Activated T-helper 2 cell treated with anti-CD3 and anti-CD28 coated beads, Interferon-gamma antibody, Interleukin-2, Interleukin-4, amounts not matched to agents 10 μg/mL and 5 μg/mL and 100 μg/mL, durations not matched to agents 14 hours and 24 hours and 36 hours (primary cell): ENCODE results near the gene ASXL3. TPM values are rescaled to one million over a fixed set of nuclear protein-coding genes. Genes with fewer than 3 reads are reported as not detected.
A peak's percentile ranks its signal among the peaks of the same experiment; 100 is the strongest.

Experiments used
- DNase-seq: peaks from one replicate; pipeline ENCODE4 v3.0.0; 2021; ENCODE audit warnings: low spot score
- H3K27ac Mint-ChIP-seq: one replicate; pipeline ENCODE4 v1.8.0; 2021; ENCODE audit warnings: mixed read lengths
- H3K27me3 Mint-ChIP-seq: one replicate; pipeline ENCODE4 v1.8.0; 2021; ENCODE audit warnings: low read depth, mixed read lengths
- H3K36me3 Mint-ChIP-seq: one replicate; pipeline ENCODE4 v1.8.0; 2021; ENCODE audit warnings: low read depth, mixed read lengths
- H3K4me1 Mint-ChIP-seq: one replicate; pipeline ENCODE4 v1.8.0; 2021; ENCODE audit warnings: low read depth, mixed read lengths
- H3K4me3 Mint-ChIP-seq: one replicate; pipeline ENCODE4 v1.8.0; 2021; ENCODE audit warnings: low read depth, mild to moderate bottlenecking, moderate library complexity, mixed read lengths
- H3K9me3 Mint-ChIP-seq: one replicate; pipeline ENCODE4 v1.8.0; 2021; ENCODE audit warnings: mixed read lengths
- intact Hi-C: fragments of 100-400 bp; cut with micrococcal nuclease; formaldehyde crosslinking; loops from one replicate; pipeline ENCODE4 v1.15.1; 2023
- total RNA-seq: library from RNA; stranded (reverse); gene quantifications from 2 replicates; pipeline ENCODE4 v1.2.3, GENCODE V29; 2022

ASXL3 gene
- total RNA-seq, 1 donor from 2014 or later, result not detected

DNA sequence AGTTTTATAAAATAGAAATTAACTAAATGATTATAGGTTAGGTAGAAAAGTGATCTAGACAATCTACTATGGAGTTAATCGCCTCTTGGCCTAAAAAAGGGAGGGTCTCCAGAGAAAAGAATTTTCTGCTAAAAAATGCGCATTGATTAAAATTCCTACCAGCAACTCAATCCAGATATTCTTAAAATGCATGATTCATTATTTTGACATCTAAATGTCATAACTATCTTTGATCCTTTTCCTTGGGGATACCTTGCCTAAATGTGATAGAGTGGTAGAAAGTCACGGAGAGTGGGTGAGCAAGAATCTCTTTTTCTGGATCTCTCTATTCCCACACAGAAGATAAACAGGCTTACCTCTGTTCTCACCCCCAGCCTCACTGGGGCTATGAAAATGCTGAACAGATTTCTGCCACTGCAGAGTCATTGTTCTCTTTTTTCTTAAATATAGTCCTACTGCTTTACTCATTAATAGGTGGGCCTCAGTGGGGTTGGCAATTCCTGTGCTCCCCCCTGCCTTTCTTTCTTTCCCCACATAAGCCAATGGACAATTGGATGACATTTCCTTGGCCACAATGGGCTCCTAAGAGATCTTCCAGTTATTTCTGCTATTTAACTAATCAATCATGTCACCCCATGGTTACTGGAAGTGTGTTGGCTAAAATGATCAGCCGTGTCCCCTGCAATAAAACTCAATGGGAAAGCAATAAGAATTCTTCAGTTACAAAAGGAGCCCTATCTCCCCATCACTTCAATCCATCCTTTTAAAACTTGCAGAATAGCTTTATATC is 5.8 kb upstream of the ASXL3 start:
- Mint-ChIP-seq H3K27me3 (peaks cover 4% of the 10 kb centered on the region), H3K4me1 (no peaks in the 10 kb centered on the region), H3K4me3 (no peak overlapping the region), H3K27ac (no peak overlapping the region), H3K9me3 (peaks cover 9% of the 10 kb centered on the region), H3K36me3 (no peaks in the 10 kb centered on the region)
- intact Hi-C loops, result loop anchor here (10.0 kb wide), 1 partner anchor 797 kb away; the partner anchor contains the start of gene KLHL14
- no peak for DNase-seq

DNA sequence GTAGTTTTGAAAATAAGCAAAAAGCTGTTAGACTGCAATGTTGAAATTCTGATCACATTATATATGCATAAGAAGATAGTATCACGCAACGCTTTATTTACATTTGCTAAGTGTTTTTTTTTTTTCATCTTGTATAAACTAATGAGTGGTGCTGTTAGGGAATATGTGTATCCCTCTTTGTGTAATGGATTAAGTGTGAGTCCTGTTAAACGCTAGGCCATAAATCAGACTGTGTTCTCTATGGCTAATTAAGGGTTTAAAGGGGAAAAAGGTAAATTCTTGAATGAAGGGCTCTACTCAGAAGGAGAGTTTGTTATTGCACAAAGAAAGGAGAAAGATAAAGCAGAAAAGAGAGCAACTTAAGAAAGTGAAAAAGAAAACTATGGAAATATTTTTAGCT is 4.8 kb upstream of the ASXL3 start:
- Mint-ChIP-seq H3K36me3 (no peaks in the 10 kb centered on the region), H3K4me1 (peaks cover 2% of the 10 kb centered on the region), H3K4me3 (no peak overlapping the region), H3K9me3 (peaks cover 3% of the 10 kb centered on the region), H3K27ac (no peak overlapping the region), H3K27me3 (peaks cover 10% of the 10 kb centered on the region)
- intact Hi-C loops, result loop anchor here (10.0 kb wide), 1 partner anchor 798 kb away; the partner anchor contains the start of gene KLHL14
- no peak for DNase-seq

DNA sequence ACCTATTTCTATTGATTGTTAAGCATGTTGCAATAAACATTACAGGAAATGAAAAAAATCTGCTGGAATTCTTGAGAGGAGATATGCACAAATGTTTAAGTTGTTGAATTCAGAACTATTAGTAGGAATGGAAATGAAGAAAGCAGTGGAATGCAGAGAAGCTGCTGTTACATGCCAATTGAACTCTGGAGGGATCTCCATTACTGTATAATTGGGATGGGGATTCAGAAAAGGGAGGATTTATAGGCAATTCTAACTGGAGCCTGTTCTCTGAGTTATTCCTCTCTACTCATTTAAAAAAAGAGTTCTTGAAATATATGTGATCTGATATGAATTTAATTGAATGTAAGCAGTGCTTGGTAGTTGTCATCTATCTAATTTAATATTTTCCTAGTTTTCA is 2.6 kb upstream of the ASXL3 start:
- Mint-ChIP-seq H3K27ac (no peak overlapping the region), H3K36me3 (no peaks in the 10 kb centered on the region), H3K4me3 (no peak overlapping the region), H3K9me3 (no peaks in the 10 kb centered on the region), H3K4me1 (peaks cover 2% of the 10 kb centered on the region), H3K27me3 (peaks cover 12% of the 10 kb centered on the region)
- DNase-seq, result no peak
- intact Hi-C loops, result loop anchor here (10.0 kb wide), 1 partner anchor 801 kb away; the partner anchor contains the start of gene KLHL14

DNA sequence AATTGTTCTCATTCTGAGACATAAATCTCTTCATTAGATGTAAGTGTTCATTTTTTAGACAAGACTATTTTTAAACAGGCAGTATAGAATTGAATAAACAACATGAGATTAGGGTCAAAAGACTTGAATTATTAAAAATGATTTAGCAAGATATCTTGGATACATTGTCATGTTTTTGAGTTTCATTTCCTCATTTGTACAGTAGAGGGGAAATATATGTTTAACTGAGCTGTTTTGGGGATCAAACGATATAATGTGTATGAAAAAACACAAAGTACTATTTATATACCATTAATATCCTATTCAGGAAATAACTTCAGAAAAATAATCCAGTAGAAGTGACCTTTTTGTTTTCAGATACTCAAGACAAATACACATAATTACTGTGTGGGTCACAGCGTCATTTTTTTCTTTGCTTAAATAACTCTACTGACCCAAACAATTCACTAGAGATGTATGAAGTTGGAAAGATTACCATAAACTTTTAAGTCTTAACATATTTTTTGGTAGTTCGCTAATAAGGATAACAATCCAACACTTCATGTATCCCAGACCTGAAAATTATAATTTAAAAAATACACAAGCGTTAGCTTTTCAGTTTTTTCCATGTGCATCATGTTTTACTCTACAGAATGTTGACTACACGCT is 896 bp upstream of the ASXL3 start:
- Mint-ChIP-seq H3K9me3 (no peaks in the 10 kb centered on the region), H3K36me3 (no peaks in the 10 kb centered on the region), H3K27me3 (peaks cover 14% of the 10 kb centered on the region), H3K4me1 (peaks cover 2% of the 10 kb centered on the region), H3K27ac (no peak overlapping the region), H3K4me3 (peak overlapping the region; percentile 68)
- intact Hi-C loops, result loop anchor here (10.0 kb wide), 1 partner anchor 802 kb away; the partner anchor contains the start of gene KLHL14
- DNase-seq, result no peak

DNA sequence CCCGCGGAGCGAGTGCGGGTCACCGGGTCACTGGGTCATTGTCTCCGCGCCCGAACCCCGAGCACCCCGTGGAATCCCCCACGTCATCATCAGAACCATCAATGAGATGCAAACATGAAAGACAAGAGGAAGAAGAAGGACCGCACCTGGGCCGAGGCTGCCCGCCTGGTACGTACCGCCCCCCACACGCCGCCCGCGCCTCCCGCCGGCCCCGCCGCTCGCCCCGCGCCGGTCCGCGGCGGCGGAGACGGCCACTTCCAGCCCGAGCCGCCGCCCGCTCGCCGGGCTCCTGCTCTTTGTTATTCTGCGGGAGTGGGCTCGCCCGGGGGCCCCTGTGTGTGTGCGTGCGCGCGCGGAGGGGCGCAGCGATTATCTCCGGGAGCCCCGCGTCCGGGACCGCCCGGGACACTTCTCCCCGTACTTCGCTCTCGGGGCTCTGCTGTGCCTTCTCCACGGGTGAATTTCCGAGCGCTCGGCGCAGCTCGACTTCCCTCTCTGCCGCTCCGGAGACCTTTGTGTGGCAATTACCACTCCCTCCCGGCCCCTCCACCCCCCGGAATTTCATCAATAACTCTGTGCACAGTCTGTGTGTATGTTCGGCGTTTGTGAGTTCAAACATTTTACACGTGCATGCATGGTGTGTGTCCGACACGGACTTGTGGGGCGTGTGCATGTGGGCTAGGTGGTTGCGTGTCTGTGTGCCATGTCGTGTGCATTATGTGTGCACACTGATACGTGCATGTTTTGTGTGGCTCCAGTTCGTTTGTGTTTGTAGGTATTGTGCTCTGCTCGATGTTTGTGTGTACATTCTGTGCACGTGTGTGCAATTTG is 714 bp downstream of the ASXL3 start:
- Mint-ChIP-seq H3K27me3 (peaks cover 14% of the 10 kb centered on the region), H3K4me3 (no peak overlapping the region), H3K9me3 (no peaks in the 10 kb centered on the region), H3K36me3 (no peaks in the 10 kb centered on the region), H3K4me1 (peaks cover 2% of the 10 kb centered on the region), H3K27ac (no peak overlapping the region)
- intact Hi-C loops, result loop anchor here (10.0 kb wide), 1 partner anchor 804 kb away; the partner anchor contains the start of gene KLHL14
- no peak for DNase-seq

DNA sequence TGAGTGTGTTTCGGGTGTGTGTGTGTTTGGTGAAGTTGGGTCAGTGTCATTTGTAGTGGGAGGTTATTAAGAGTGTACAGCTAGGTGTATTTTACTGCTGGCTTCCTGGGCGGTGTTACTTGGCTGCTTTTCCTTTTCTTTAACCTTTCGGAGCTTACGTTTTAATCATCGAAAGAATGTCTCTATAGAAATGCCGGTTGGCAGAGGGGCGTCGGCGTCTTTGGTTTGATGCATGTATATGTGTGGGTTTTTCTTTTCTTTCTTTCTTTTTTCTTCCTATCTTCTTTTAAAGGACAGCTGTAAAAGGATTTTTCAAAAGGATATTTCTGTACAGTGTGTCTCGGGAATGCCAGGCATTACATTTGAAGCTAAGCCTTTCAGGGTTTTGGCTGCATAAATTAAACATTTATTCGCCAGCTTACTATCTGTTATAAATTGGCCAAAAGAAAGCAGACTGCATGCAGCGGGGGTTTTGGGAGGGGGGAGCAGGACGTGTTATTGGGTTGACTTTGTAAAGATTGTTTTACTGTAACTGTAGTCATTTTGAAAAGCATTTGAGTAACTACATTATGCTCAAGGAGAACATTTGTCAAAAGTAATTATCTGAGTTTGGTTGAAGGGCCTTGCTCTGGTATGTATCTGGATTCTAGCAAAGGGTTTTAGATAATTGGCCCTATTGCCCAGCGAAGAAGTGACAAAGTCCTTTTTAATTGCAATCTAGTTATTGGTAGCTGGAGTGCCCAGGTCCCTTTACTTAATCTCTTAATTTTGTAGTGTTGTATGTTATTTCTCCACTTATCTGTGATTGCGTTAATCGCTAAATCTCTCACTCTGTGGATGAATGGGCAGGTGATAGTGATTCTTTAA is 1.6 kb downstream of the ASXL3 start:
- H3K9me3 Mint-ChIP-seq, result no peaks in the 10 kb centered on the region
- intact Hi-C loops, result loop anchor here (10.0 kb wide), 1 partner anchor 805 kb away; the partner anchor contains the start of gene KLHL14
- no peaks in the 10 kb centered on the region for H3K36me3 Mint-ChIP-seq
- DNase-seq, result no peak
- H3K27ac Mint-ChIP-seq, result no peak overlapping the region
- no peak overlapping the region for H3K4me3 Mint-ChIP-seq
- peaks cover 2% of the 10 kb centered on the region for H3K4me1 Mint-ChIP-seq
- H3K27me3 Mint-ChIP-seq, result peaks cover 14% of the 10 kb centered on the region

DNA sequence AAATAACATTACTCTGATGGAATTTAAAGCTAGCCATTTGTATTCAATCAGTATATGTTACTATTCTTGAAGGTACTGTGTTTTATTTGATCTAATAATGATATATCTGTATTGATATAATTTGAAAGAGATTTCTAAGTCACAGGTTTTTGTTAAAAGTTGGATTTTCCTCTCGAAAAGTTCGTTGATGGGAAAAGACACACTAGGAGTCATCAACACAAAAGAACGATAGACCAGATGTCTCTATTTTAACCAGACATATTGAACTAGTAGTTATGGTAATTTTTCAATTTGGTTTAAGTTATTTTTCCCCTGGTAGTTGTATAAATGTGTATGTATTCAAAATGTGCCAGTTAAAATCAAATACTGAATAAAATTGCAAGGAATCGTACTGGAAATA is 2.5 kb downstream of the ASXL3 start:
- no peaks in the 10 kb centered on the region for H3K36me3 Mint-ChIP-seq

DNA sequence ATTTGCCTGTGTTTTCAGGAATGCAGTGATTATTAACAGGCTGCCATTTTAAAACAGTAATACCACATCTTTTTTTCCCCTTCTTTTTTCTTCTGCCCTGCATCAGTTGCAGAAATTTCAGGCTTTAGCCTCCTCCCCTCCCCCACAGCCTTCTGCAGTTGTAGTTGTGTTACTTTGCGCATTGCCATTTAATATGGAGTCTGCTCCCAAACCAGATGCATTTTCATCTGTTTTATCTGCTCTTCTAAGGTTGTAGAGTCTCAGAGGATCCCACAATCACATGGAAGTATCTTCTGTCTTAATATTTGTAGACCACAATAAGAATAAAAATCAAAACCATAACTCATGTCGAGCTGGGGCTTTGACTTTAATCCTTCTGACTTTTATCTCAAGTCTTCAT is 3.8 kb downstream of the ASXL3 start:
- intact Hi-C loops, result no loop called here
- Mint-ChIP-seq H3K9me3 (no peaks in the 10 kb centered on the region), H3K27ac (no peak overlapping the region), H3K4me1 (peaks cover 2% of the 10 kb centered on the region), H3K27me3 (peaks cover 10% of the 10 kb centered on the region), H3K4me3 (no peak overlapping the region), H3K36me3 (no peaks in the 10 kb centered on the region)
- DNase-seq, result no peak

More for the DNA sequence above, 2.5 kb downstream of the ASXL3 start:
- Mint-ChIP-seq H3K27me3 (peaks cover 14% of the 10 kb centered on the region), H3K4me1 (peaks cover 2% of the 10 kb centered on the region), H3K4me3 (no peak overlapping the region), H3K9me3 (no peaks in the 10 kb centered on the region), H3K27ac (no peak overlapping the region)
- intact Hi-C loops, result no loop called here
- DNase-seq, result no peak

DNA sequence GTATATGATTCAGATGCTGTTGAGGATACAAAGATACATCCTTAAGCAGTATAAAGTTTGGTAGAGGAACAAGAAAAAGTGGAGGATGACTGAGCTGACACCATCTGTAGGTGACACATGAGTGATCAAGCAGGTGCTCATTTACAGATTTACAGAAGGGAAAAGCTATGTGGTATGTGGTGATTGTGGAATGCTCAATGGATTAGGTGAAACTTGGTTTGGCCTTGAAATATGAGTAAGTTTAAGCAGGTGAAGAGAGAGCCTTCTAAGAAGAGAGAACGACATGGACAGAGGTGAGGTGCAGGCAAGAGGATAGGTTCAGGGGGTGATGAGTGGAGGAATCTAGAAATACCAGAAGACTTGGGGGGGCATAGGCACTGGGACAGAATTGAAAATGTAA is 5.9 kb downstream of the ASXL3 start:
- intact Hi-C loops, result no loop called here
- H3K27ac Mint-ChIP-seq, result no peak overlapping the region

DNA sequence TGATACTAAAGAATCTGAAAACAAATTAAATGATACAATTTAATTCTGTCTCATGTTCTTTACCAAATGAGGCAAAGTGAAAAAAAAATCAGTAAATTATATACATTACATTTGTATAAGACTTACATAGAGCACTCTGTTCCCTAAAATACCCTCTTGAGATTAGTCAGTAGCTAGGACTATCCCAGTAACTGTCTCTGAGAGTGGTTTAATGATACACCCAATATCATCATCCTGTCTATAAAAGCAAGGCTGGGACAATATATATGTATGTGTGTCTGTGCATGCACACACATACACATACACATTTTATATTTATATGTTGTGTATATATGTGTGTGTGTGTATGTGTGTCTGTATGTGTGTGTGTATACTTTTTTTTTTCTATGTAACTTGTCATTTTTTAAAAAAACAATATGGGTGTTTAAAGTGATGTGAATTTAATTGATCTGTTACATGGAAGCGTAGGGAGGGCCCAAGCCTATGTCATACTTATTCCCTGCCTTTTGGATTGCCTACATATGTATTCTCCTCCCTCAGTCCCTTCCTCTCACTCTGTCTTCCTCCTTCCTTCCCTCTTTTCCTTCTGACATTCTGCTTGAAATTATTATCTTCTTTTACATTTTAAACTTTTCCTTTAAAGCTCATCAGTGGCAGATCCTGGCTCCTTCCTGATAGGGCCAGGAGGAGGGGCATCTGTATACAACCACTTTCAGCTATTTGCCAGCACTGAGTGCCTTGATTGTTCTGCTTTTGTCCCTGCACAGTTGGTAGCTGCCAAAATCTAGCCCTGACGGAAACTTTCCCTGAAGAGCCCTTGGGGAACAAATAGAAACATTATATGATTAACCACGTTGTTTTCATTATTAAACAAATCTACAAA is 6.8 kb downstream of the ASXL3 start:
- H3K9me3 Mint-ChIP-seq, result no peaks in the 10 kb centered on the region
- intact Hi-C loops, result no loop called here
- peaks cover 3% of the 10 kb centered on the region for H3K27me3 Mint-ChIP-seq
- H3K36me3 Mint-ChIP-seq, result no peaks in the 10 kb centered on the region
- H3K4me1 Mint-ChIP-seq, result no peaks in the 10 kb centered on the region
- no peak overlapping the region for H3K4me3 Mint-ChIP-seq
- H3K27ac Mint-ChIP-seq, result no peak overlapping the region
- DNase-seq, result no peak

More for the DNA sequence above, 5.9 kb downstream of the ASXL3 start:
- H3K4me1 Mint-ChIP-seq, result no peaks in the 10 kb centered on the region
- no peak for DNase-seq
- no peak overlapping the region for H3K4me3 Mint-ChIP-seq
- peaks cover 3% of the 10 kb centered on the region for H3K27me3 Mint-ChIP-seq
- H3K36me3 Mint-ChIP-seq, result no peaks in the 10 kb centered on the region
- H3K9me3 Mint-ChIP-seq, result no peaks in the 10 kb centered on the region

DNA sequence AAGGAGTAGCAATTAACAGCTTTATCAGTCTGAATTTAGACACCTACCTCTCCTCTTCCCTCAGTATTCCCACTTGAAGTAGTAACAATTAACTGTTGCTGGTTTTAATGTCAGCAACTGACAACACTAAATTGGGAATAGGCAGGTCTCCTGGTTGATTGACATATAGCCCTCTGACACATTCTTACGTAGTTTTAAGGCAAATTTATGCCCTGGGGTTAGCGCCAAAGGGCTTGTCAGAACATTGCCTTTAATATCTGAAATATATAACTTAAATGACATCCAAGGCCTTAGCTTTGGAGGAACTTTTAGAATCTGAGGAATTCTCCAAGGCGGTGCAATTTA is 7.4 kb downstream of the ASXL3 start:
- no peaks in the 10 kb centered on the region for H3K4me1 Mint-ChIP-seq
- DNase-seq, result no peak
- no peak overlapping the region for H3K4me3 Mint-ChIP-seq
- peaks cover 3% of the 10 kb centered on the region for H3K27me3 Mint-ChIP-seq
- no peaks in the 10 kb centered on the region for H3K36me3 Mint-ChIP-seq
- no peak overlapping the region for H3K27ac Mint-ChIP-seq
- H3K9me3 Mint-ChIP-seq, result no peaks in the 10 kb centered on the region
- intact Hi-C loops, result no loop called here
